ENCODE measurements around the gene PIK3R3.

GRCh38 chr1:46011121-46011695, 121.2 kb downstream of the PIK3R3 start:
- no peak for TF ChIP-seq EZH2 (IDR thresholded peaks at IDR 0.05; ENCODE audit: insufficient read depth, poor library complexity, severe bottlenecking)
- TF ChIP-seq EZH2phosphoT487 (IDR thresholded peaks at IDR 0.05; ENCODE audit: insufficient read depth, low read depth) = no peak

Measured in GM23248 (cell line).